SU-DHL-6 (cell line): ENCODE measurements around the gene SPNS3.

Experiments used
- H2AFZ ChIP-seq: fragments of 200-600 bp; sonication (generic); 2 replicates; pipeline ENCODE4 v1.6.1; 2014; ENCODE audit warnings: low read depth, mild to moderate bottlenecking, moderate library complexity, mixed read lengths, antibody characterized with exemption, low read length; ENCODE audit not compliant: severe bottlenecking
- H3F3A ChIP-seq: fragments of 200-600 bp; shearing (Covaris generic); 2 replicates; pipeline ENCODE4 v1.6.0; 2016; ENCODE audit warnings: antibody characterized with exemption, mild to moderate bottlenecking; ENCODE audit not compliant: insufficient read depth
- H3K27ac ChIP-seq: fragments of 200-600 bp; sonication (generic); 2 replicates; pipeline ENCODE4 v1.5.1; 2016; ENCODE audit warnings: low read depth, mild to moderate bottlenecking, low read length, moderate library complexity, mixed read lengths
- H3K27me3 ChIP-seq: fragments of 200-600 bp; sonication (generic), shearing (Covaris generic); 2 replicates; pipeline ENCODE4 v1.6.0; 2014; ENCODE audit warnings: mild to moderate bottlenecking, low read length
- H3K36me3 ChIP-seq: fragments of 200-600 bp; sonication (generic); 2 replicates; pipeline ENCODE4 v1.6.1; 2014; ENCODE audit warnings: mild to moderate bottlenecking, low read length, mixed read lengths
- H3K4me2 ChIP-seq: fragments of 300-600, 200-600 bp; shearing (Covaris generic), sonication (generic); 2 replicates; pipeline ENCODE4 v1.6.0; 2014; ENCODE audit warnings: low read length, low read depth, mild to moderate bottlenecking; ENCODE audit not compliant: poor library complexity, severe bottlenecking
- H3K4me3 ChIP-seq: fragments of 200-600 bp; sonication (generic); 2 replicates; pipeline ENCODE4 v1.5.1; 2014; ENCODE audit warnings: antibody characterized with exemption, low read length, mild to moderate bottlenecking, mixed read lengths; ENCODE audit not compliant: insufficient read depth, poor library complexity, severe bottlenecking
- H3K79me2 ChIP-seq: fragments of 200-600 bp; sonication (generic); 2 replicates; pipeline ENCODE4 v1.6.1; 2014; ENCODE audit warnings: mild to moderate bottlenecking, low read length, moderate library complexity; ENCODE audit not compliant: insufficient read depth
- H3K9ac ChIP-seq: fragments of 200-600 bp; sonication (generic); 2 replicates; pipeline ENCODE4 v1.7.0; 2014; ENCODE audit warnings: mild to moderate bottlenecking, low read length
- H3K9me2 ChIP-seq: fragments of 200-600 bp; sonication (generic); replicated peaks from 2 replicates; pipeline ENCODE4 v1.6.1; 2014; ENCODE audit warnings: low read length; ENCODE audit not compliant: insufficient read depth
- H3K9me3 ChIP-seq: fragments of 200-600 bp; sonication (generic); 2 replicates; pipeline ENCODE4 v1.6.1; 2014; ENCODE audit warnings: low read length, mixed read lengths; ENCODE audit not compliant: insufficient read depth
- H4K20me1 ChIP-seq: fragments of 200-600 bp; sonication (generic); 2 replicates; pipeline ENCODE4 v1.6.1; 2014; ENCODE audit warnings: low read depth, mild to moderate bottlenecking, antibody characterized with exemption, low read length, moderate library complexity, mixed read lengths
- EZH2phosphoT487 ChIP-seq: fragments of 200-600 bp; sonication (generic), shearing (Covaris generic); conservative IDR thresholded peaks from 2 replicates; pipeline ENCODE4 v1.6.1; 2018; ENCODE audit warnings: mild to moderate bottlenecking, antibody characterized with exemption, low read length, moderate library complexity, mixed read lengths
- TF ChIP-seq, protein P1 (sequence below): fragments of 200-600 bp; sonication (generic); IDR thresholded peaks from one replicate; pipeline ENCODE4 v1.5.1; 2017; ENCODE audit warnings: antibody characterized with exemption, mild to moderate bottlenecking, low read length, moderate library complexity; ENCODE audit not compliant: insufficient read depth, poor library complexity, severe bottlenecking

SPNS3 gene

DNA sequence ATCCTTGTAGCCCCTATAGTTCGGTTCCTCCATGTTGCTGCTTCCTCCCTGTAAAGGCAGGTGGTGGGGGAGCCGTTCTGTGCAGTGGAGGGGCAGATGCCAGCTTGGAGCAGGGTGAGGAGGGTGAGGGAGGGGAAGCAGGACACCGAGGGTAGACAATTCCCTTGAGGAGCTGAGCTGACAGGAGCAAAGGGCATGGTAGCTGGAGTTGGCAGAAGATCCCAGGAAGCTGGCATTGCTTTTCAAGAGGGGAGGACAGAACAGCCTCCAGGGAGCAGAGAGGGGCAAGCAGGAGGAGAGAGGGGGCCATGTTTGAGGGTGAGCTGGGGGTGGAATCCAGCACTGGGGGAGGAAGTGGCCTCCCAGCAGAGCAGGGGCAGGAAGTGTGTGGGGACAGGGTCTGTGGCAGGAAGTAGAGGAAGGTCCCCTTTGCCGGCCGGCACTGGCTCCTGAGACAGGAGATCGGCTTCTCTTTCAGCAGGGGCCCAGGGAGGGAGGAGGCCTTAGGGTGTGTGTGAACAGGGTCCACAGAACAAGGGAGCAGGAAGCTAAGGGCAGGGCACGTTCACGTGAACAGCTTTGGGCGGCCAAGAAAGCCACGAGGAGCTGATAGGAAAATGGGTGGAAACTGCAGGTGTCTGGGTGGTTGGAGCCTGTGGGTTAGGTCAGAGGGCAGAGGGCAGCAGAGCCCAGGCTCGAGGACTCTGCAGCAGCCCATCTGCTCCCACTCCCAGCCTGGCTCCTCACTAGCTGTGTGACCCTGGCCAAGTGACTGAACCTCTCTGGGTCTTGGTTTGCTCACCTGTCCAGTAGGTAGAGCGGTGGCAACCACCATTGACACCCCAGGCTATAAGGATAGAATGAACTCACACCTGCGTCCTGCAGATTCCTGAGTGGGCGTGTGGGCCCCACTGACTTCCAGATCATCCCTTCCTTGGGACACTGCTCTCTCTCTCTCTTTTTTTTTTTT is 47.5 kb downstream of the SPNS3 start:
- Histone ChIP-seq H3F3A (no peaks in the 10 kb centered on the region), H3K27ac (no peak overlapping the region), H3K27me3 (no peaks in the 10 kb centered on the region), H3K9me3 (no peaks in the 10 kb centered on the region), H4K20me1 (no peaks in the 10 kb centered on the region), H3K4me2 (no peak overlapping the region), H3K9ac (no peak overlapping the region), H3K4me3 (no peak overlapping the region), H2AFZ (no peak overlapping the region), H3K79me2 (no peaks in the 10 kb centered on the region), H3K9me2 (no peaks in the 10 kb centered on the region), H3K36me3 (no peaks in the 10 kb centered on the region)
- TF ChIP-seq, protein P1, sequence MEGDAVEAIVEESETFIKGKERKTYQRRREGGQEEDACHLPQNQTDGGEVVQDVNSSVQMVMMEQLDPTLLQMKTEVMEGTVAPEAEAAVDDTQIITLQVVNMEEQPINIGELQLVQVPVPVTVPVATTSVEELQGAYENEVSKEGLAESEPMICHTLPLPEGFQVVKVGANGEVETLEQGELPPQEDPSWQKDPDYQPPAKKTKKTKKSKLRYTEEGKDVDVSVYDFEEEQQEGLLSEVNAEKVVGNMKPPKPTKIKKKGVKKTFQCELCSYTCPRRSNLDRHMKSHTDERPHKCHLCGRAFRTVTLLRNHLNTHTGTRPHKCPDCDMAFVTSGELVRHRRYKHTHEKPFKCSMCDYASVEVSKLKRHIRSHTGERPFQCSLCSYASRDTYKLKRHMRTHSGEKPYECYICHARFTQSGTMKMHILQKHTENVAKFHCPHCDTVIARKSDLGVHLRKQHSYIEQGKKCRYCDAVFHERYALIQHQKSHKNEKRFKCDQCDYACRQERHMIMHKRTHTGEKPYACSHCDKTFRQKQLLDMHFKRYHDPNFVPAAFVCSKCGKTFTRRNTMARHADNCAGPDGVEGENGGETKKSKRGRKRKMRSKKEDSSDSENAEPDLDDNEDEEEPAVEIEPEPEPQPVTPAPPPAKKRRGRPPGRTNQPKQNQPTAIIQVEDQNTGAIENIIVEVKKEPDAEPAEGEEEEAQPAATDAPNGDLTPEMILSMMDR: no peak

DNA sequence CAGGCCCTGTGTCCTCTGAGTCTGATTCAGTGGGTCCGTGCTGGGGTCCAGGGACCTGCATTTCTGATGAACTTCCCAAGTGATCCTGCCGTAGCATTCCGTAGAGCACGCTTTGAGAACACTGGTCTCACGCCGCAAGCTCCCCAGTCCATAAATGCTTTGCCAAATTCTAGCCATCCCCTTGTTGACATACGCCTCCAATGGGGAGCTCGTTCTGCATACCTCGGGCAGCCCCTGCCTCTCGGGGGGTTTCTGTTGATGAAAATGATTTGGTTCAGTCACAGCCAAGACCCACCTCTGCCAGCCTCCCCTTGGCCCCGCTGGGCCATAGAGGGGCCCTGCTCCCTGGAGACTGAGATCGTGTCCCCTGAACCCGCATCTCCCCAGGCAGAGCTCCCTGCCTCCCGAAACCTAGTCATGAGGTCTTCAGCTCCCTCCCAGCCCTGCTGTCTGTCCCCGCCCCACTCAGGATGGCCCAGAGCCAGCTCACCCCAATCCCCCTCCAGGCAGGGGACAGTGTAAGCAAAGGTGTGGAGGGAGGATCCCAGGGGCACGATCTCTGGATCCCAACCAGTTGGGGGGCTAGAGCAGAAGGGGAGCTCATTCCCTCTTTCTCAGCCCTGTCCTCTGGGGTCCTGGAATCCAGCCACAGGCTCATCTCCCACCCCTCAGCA is 48.7 kb downstream of the SPNS3 start:
- no peaks in the 10 kb centered on the region for H3F3A ChIP-seq
- no peaks in the 10 kb centered on the region for H3K36me3 ChIP-seq
- no peaks in the 10 kb centered on the region for H3K9me2 ChIP-seq
- no peaks in the 10 kb centered on the region for H3K27me3 ChIP-seq
- H3K4me2 ChIP-seq: no peak overlapping the region
- no peak overlapping the region for H3K4me3 ChIP-seq
- H3K9ac ChIP-seq: no peak overlapping the region
- TF ChIP-seq, protein P1: no peak
- TF ChIP-seq EZH2phosphoT487: no peak
- no peak overlapping the region for H3K27ac ChIP-seq
- H3K79me2 ChIP-seq: no peaks in the 10 kb centered on the region
- H2AFZ ChIP-seq: no peak overlapping the region
- no peaks in the 10 kb centered on the region for H4K20me1 ChIP-seq
- H3K9me3 ChIP-seq: no peaks in the 10 kb centered on the region

DNA sequence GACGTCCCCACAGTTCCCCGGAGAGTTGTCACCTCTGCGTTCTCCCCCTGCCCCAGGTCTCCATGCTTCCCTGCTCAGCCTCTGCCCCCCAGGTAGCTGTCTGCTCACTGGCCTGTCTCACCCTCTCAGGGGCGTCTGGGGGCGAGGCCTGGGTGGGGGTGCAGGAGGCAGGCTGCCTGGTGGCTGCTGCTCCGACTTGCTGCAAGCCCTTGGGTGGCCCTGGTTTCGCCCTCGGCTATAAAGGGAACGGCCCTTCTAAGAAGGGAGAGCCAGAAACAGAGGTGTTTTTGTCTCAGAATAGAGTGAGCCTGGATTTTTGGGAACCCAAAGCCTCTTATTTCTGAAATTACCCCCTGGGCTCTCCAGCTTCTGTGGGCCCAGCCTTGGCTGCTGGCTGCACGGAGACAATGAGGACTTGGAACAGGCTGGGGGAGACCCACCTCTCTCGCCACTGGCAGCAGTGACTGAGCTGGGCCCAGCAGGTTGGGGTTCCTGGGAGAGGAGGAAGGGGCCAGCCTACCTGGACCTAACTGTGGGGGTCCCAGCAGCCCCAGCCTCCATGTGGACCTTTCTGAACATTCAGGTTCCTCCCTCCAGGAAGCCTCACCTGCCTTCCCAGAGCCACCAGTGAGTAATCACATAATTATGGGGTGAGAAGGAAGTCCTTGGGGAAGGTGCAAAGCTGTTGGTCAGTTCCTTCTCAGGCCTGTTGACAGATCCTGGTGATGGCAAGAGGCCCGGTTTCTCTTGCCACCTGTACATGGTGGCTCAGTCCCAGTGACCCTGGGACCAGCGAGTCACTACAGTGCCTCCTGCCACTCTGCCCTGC is 49.5 kb downstream of the SPNS3 start:
- H3K79me2 ChIP-seq: no peaks in the 10 kb centered on the region
- H3K27me3 ChIP-seq: no peaks in the 10 kb centered on the region
- TF ChIP-seq, protein P1: no peak
- TF ChIP-seq EZH2phosphoT487: no peak
- no peak overlapping the region for H3K9ac ChIP-seq
- H4K20me1 ChIP-seq: no peaks in the 10 kb centered on the region
- no peak overlapping the region for H2AFZ ChIP-seq
- no peaks in the 10 kb centered on the region for H3K36me3 ChIP-seq
- no peak overlapping the region for H3K4me3 ChIP-seq
- no peaks in the 10 kb centered on the region for H3K9me3 ChIP-seq
- H3K4me2 ChIP-seq: no peak overlapping the region
- no peaks in the 10 kb centered on the region for H3K9me2 ChIP-seq
- H3K27ac ChIP-seq: no peak overlapping the region
- H3F3A ChIP-seq: no peaks in the 10 kb centered on the region
